AG09309 (cell line): ENCODE measurements around the gene METTL6.
"Not testable (repeated sequence)": the region's sequence is repeated elsewhere in the genome, so short reads cannot be mapped to it uniquely, and the experiment has no call there.

Source experiments
- DNase-seq: peaks from one replicate; pipeline ENCODE4 v3.0.0-alpha.2; 2010; ENCODE audit warnings: low read depth
- H3K4me3 ChIP-seq: 2 replicates; pipeline ENCODE4 v1.5.1; 2011; ENCODE audit warnings: mild to moderate bottlenecking, low read depth, low read length, moderate library complexity; ENCODE audit not compliant: control insufficient read depth
- CTCF ChIP-seq: IDR thresholded peaks from 2 replicates; pipeline ENCODE4 v1.5.1; 2011; ENCODE audit warnings: mild to moderate bottlenecking, low read depth, low read length, inconsistent platforms; ENCODE audit not compliant: insufficient read depth, control insufficient read depth; ENCODE audit errors: missing control alignments

Gene METTL6

GRCh38 chr3:15375461-15376000 is 51.8 kb downstream of the METTL6 start:
- DNase-seq: no peak
- no peak for TF ChIP-seq CTCF
- H3K4me3 ChIP-seq: no peak overlapping the region

- TF ChIP-seq CTCF: no peak
- H3K4me3 ChIP-seq: no peak overlapping the region
- DNase-seq: no peak
Measured at GRCh38 chr3:15372918-15373317, 54.4 kb downstream of the METTL6 start.

- no peak overlapping the region for H3K4me3 ChIP-seq
- no peak for DNase-seq
- TF ChIP-seq CTCF: no peak
Measured at GRCh38 chr3:15368561-15369135, 58.7 kb downstream of the METTL6 start.

GRCh38 chr3:15367059-15367458 is 60.3 kb downstream of the METTL6 start:
- TF ChIP-seq CTCF: no peak
- no peak overlapping the region for H3K4me3 ChIP-seq
- DNase-seq: no peak

GRCh38 chr3:15364078-15364477 is 63.3 kb downstream of the METTL6 start:
- H3K4me3 ChIP-seq, DNase-seq: not testable (repeated sequence)

GRCh38 chr3:15361494-15362214 is 65.7 kb downstream of the METTL6 start:
- DNase-seq: no peak

More at GRCh38 chr3:15361494-15362214, 65.7 kb downstream of the METTL6 start:
- no peak for TF ChIP-seq CTCF
- no peak overlapping the region for H3K4me3 ChIP-seq
